C4-2B (cell line): Measurements from ENCODE around the gene ABTB1.
A peak's percentile ranks its signal among the peaks of the same experiment; 100 is the strongest.

Experiments used
- H3K27ac ChIP-seq: fragments of 450-650 bp; 2 replicates; pipeline ENCODE4 v1.5.1; 2017
- ZFX ChIP-seq: fragments of 450-650 bp; IDR thresholded peaks from 2 replicates; pipeline ENCODE4 v1.6.1; 2017
- TF ChIP-seq, protein P1 (sequence below): fragments of 450-650 bp; conservative IDR thresholded peaks from 2 replicates; pipeline ENCODE4 v1.5.1; 2017; ENCODE audit warnings: mild to moderate bottlenecking

Gene ABTB1

DNA sequence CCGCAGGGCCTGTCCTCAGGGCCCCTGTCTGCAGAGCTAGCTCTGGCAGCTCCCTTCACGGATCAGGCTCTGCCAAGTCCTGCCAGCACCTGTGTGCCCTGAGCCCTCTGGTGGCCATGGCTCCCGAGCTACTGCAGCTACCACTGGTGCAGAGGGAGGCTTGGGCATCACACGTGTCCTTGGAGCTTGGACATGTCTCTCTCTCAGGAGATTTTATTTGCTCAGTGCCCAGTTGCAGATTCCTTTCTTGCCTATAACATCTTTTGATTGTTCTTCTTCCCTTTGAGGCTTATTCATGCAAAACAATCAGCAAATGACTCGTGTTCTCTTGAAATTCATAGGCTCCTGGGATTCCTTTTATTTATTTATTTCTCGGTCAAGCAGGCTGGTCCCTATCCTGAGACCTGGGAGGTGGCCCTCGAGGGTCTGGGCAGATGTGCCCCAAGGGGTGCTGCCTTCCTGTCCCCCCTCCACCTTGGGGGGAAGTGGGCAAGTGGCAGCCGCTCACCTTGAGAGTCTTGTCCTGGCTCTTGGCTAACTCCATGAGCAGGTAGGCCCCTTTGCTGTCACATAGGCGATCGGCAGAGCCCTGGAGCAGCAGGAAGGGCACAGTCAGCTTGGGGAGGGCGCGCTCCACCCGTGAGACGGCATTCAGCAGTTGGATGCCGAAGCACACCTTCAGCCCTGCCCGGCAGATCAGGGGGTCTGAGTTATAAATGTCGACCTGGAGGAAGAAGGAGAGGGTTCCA, 21.9 kb downstream of the ABTB1 start:
- TF ChIP-seq, protein P1, sequence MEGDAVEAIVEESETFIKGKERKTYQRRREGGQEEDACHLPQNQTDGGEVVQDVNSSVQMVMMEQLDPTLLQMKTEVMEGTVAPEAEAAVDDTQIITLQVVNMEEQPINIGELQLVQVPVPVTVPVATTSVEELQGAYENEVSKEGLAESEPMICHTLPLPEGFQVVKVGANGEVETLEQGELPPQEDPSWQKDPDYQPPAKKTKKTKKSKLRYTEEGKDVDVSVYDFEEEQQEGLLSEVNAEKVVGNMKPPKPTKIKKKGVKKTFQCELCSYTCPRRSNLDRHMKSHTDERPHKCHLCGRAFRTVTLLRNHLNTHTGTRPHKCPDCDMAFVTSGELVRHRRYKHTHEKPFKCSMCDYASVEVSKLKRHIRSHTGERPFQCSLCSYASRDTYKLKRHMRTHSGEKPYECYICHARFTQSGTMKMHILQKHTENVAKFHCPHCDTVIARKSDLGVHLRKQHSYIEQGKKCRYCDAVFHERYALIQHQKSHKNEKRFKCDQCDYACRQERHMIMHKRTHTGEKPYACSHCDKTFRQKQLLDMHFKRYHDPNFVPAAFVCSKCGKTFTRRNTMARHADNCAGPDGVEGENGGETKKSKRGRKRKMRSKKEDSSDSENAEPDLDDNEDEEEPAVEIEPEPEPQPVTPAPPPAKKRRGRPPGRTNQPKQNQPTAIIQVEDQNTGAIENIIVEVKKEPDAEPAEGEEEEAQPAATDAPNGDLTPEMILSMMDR, result peak; percentile 84
- TF ChIP-seq ZFX, result no peak
- no peak overlapping the region for H3K27ac ChIP-seq

GRCh38 chr3:127697551-127698240, 24.9 kb downstream of the ABTB1 start:
- peak overlapping the region; percentile 28 for H3K27ac ChIP-seq
- TF ChIP-seq, protein P1, result no peak
- TF ChIP-seq ZFX, result peak; percentile 45; the same call in 1 of the 2 replicates

DNA sequence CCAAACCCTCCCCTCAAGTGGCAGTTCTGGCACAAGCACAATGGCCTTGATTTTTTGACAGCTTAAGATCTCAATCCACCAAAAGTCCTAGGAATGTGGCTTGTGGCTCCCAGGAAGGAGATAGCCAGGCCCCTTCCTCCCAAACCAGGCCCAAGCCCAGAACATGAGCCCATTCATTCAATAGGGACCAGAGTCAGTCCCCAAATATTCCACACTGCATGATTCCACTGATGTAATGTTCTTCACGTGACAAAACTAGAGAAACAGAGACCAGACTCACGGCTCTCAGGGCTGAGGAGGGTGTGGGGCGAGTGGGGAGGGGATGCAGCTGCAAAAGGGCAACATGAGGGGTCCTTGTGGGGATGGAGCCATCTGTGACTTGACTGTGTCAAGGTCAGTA, 25.5 kb downstream of the ABTB1 start:
- no peak; the same call in 1 of the 2 replicates for TF ChIP-seq ZFX
- TF ChIP-seq, protein P1, result no peak
- H3K27ac ChIP-seq, result peak overlapping the region; percentile 28

- no peak overlapping the region for H3K27ac ChIP-seq
- no peak for TF ChIP-seq ZFX
- TF ChIP-seq, protein P1, result no peak
Measured at GRCh38 chr3:127698691-127699415, 26.1 kb downstream of the ABTB1 start.

- H3K27ac ChIP-seq, result no peak overlapping the region
- TF ChIP-seq ZFX, result no peak
- TF ChIP-seq, protein P1, result no peak
Measured at GRCh38 chr3:127699416-127700300, 26.9 kb downstream of the ABTB1 start.

GRCh38 chr3:127700406-127700805, 27.7 kb downstream of the ABTB1 start:
- H3K27ac ChIP-seq, result no peak overlapping the region
- no peak for TF ChIP-seq ZFX
- TF ChIP-seq, protein P1, result no peak
